Mesodermal cell (in vitro differentiated cells): Measurements from ENCODE around the gene TFDP2.

ENCODE experiments used
- H3K27ac ChIP-seq: 2 replicates; pipeline ENCODE4 v1.7.0; 2013; ENCODE audit warnings: mild to moderate bottlenecking, low read depth, low read length, moderate library complexity; ENCODE audit not compliant: severe bottlenecking
- H3K36me3 ChIP-seq: 2 replicates; pipeline ENCODE4 v1.7.1; 2013; ENCODE audit warnings: mild to moderate bottlenecking, low read length, moderate library complexity; ENCODE audit not compliant: control insufficient read depth, insufficient read depth
- H3K4me1 ChIP-seq: one replicate; pipeline ENCODE4 v1.7.1; 2013; ENCODE audit warnings: mild to moderate bottlenecking, low read length; ENCODE audit not compliant: insufficient read depth, control insufficient read depth, poor library complexity, severe bottlenecking
- H3K4me3 ChIP-seq: 2 replicates; pipeline ENCODE4 v1.7.0; 2013; ENCODE audit warnings: low read length, control low read depth, mild to moderate bottlenecking; ENCODE audit not compliant: insufficient read depth, poor library complexity, severe bottlenecking; ENCODE audit errors: extremely low read depth
- H3K9me3 ChIP-seq: 2 replicates; pipeline ENCODE4 v1.7.1; 2013; ENCODE audit warnings: mild to moderate bottlenecking, low read length, moderate library complexity; ENCODE audit not compliant: control insufficient read depth
- WGBS, 2 experiments: methylation state at CpG; one replicate each; pipeline ENCODE4 v1.1.5; 2013; ENCODE audit warnings: missing lambda C conversion rate in 2 of 2; ENCODE audit not compliant: insufficient coverage in 2 of 2; 5-methylcytosine and 5-hydroxymethylcytosine counted together

Gene TFDP2

GRCh38 chr3:142072816-142073215 is 76.5 kb downstream of the TFDP2 start:
- WGBS, 2 experiments = 94 to 97% methylated on average over 2 to 3 of the region's 3 CpGs
- no peak overlapping the region for H3K4me3 ChIP-seq
- no peaks in the 10 kb centered on the region for H3K4me1 ChIP-seq
- H3K9me3 ChIP-seq = no peaks in the 10 kb centered on the region
- H3K36me3 ChIP-seq = no peaks in the 10 kb centered on the region
- H3K27ac ChIP-seq = no peak overlapping the region

- Histone ChIP-seq H3K4me1 (no peaks in the 10 kb centered on the region), H3K9me3 (no peaks in the 10 kb centered on the region), H3K36me3 (no peaks in the 10 kb centered on the region), H3K27ac (no peak overlapping the region), H3K4me3 (no peak overlapping the region)
- no CpG with 5 or more reads among the region's 1 CpG for WGBS, 2 experiments
Measured at GRCh38 chr3:142065932-142066331, 83.4 kb downstream of the TFDP2 start.

- Histone ChIP-seq H3K27ac (no peak overlapping the region), H3K4me3 (no peak overlapping the region), H3K36me3 (no peaks in the 10 kb centered on the region), H3K9me3 (no peaks in the 10 kb centered on the region), H3K4me1 (no peaks in the 10 kb centered on the region)
- WGBS, 2 experiments = 75 to 80% methylated on average over 1 to 6 of the region's 7 CpGs
Measured at GRCh38 chr3:142065344-142065743, 84.0 kb downstream of the TFDP2 start.

GRCh38 chr3:142064454-142064853 is 84.9 kb downstream of the TFDP2 start:
- Histone ChIP-seq H3K27ac (no peak overlapping the region), H3K9me3 (no peaks in the 10 kb centered on the region), H3K4me1 (no peaks in the 10 kb centered on the region), H3K4me3 (no peak overlapping the region), H3K36me3 (no peaks in the 10 kb centered on the region)
- no CpG with 5 or more reads among the region's 3 CpGs for WGBS, 2 experiments

GRCh38 chr3:142057331-142057725 is 92.0 kb downstream of the TFDP2 start:
- Histone ChIP-seq H3K9me3 (no peaks in the 10 kb centered on the region), H3K4me3 (no peak overlapping the region), H3K36me3 (no peaks in the 10 kb centered on the region), H3K27ac (no peak overlapping the region), H3K4me1 (no peaks in the 10 kb centered on the region)
- WGBS, 2 experiments = 80% methylated on average over 1 of the region's 2 CpGs; no CpG with 5 or more reads in 1 of the 2 experiments

GRCh38 chr3:142056656-142057330 is 92.6 kb downstream of the TFDP2 start:
- Histone ChIP-seq H3K4me1 (no peaks in the 10 kb centered on the region), H3K27ac (no peak overlapping the region), H3K4me3 (no peak overlapping the region), H3K9me3 (no peaks in the 10 kb centered on the region), H3K36me3 (no peaks in the 10 kb centered on the region)
- no CpG with 5 or more reads among the region's 2 CpGs for WGBS, 2 experiments

GRCh38 chr3:142053835-142054234 is 95.5 kb downstream of the TFDP2 start:
- Histone ChIP-seq H3K27ac (no peak overlapping the region), H3K4me1 (no peaks in the 10 kb centered on the region), H3K36me3 (no peaks in the 10 kb centered on the region), H3K4me3 (no peak overlapping the region), H3K9me3 (no peaks in the 10 kb centered on the region)
- no CpG with 5 or more reads among the region's 1 CpG for WGBS, 2 experiments

- H3K36me3 ChIP-seq = no peaks in the 10 kb centered on the region
- no peaks in the 10 kb centered on the region for H3K9me3 ChIP-seq
- H3K4me3 ChIP-seq = no peak overlapping the region
- no peaks in the 10 kb centered on the region for H3K4me1 ChIP-seq
- WGBS, 2 experiments = 85 to 87% methylated on average over 2 of the region's 2 CpGs
- H3K27ac ChIP-seq = no peak overlapping the region
Measured at GRCh38 chr3:142053244-142053643, 96.1 kb downstream of the TFDP2 start.

- H3K4me1 ChIP-seq = no peaks in the 10 kb centered on the region
- no peak overlapping the region for H3K4me3 ChIP-seq
- no peak overlapping the region for H3K27ac ChIP-seq
- no peaks in the 10 kb centered on the region for H3K9me3 ChIP-seq
- WGBS, 2 experiments = 92 to 93% methylated on average over 4 of the region's 6 CpGs
- H3K36me3 ChIP-seq = no peaks in the 10 kb centered on the region
Measured at GRCh38 chr3:142051351-142051750, 98.0 kb downstream of the TFDP2 start.

GRCh38 chr3:142047021-142047369 is 102.3 kb downstream of the TFDP2 start:
- WGBS, 2 experiments = no CpG with 5 or more reads among the region's 1 CpG
- H3K27ac ChIP-seq = no peak overlapping the region
- H3K4me3 ChIP-seq = no peak overlapping the region
- H3K4me1 ChIP-seq = no peaks in the 10 kb centered on the region
- H3K36me3 ChIP-seq = no peaks in the 10 kb centered on the region
- H3K9me3 ChIP-seq = no peaks in the 10 kb centered on the region

GRCh38 chr3:142046320-142047020 is 102.9 kb downstream of the TFDP2 start:
- WGBS, 2 experiments = 71 to 82% methylated on average over 1 to 2 of the region's 6 CpGs
- Histone ChIP-seq H3K9me3 (no peaks in the 10 kb centered on the region), H3K4me3 (no peak overlapping the region), H3K36me3 (no peaks in the 10 kb centered on the region), H3K4me1 (no peaks in the 10 kb centered on the region), H3K27ac (no peak overlapping the region)
